ENCODE results near the gene PTPRZ1. TPM values are rescaled to one million over a fixed set of nuclear protein-coding genes. Genes with fewer than 3 reads are reported as not detected.

Gene PTPRZ1
- total and polyA plus RNA-seq, 4 experiments from 2014 or later = not detected

DNA sequence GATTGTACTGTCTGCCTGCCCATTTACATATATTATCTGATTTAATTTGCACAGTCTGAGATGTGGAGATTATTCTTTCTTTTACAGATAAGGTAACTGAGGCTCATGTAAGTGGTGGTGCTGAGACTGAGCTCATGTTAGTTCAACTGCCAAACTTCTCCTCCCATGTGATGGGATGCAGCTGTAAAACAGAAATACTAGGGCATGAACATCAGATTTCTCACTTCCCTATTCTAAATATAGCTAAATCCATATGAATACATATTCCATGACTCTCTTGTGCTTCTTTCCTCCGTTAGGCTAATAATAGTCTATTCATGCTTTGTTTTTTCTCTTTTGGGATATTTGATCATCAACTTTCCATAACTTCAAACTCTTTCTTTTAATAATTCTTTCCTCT lies 84.7 kb downstream of the PTPRZ1 start:
- H3K27ac Mint-ChIP-seq = no peak overlapping the region
- no peaks in the 10 kb centered on the region for H3K4me1 ChIP-seq (ENCODE audit: insufficient read depth, low read length)
- no peaks in the 10 kb centered on the region for H3K9me3 ChIP-seq (ENCODE audit: control insufficient read depth in 1 of 2, low read length in 2 of 2)
- DNase-seq = no peak
- H3K27me3 Mint-ChIP-seq = no peaks in the 10 kb centered on the region
- intact Hi-C loops (cut with micrococcal nuclease) = no loop called here
- H3K27me3 ChIP-seq (ENCODE audit: insufficient read depth, low read length) = no peaks in the 10 kb centered on the region
- H3K4me3 ChIP-seq (ENCODE audit: low read length in 2 of 2) = no peak overlapping the region
- H3K36me3 ChIP-seq (ENCODE audit: insufficient read depth, low read length) = no peaks in the 10 kb centered on the region
- no peaks in the 10 kb centered on the region for H3K36me3 Mint-ChIP-seq
- ChIA-PET CTCF (ENCODE audit: partially characterized antibody) (no interaction called here), POLR2A (ENCODE audit: partially characterized antibody) (no interaction called here)
- no peak overlapping the region for H3K27ac ChIP-seq (ENCODE audit: low read depth, low read length)
- H3K9me3 Mint-ChIP-seq = peaks cover 0 to 8% (median 0%) of the 10 kb centered on the region in 8 donors
- H3K4me1 Mint-ChIP-seq = no peaks in the 10 kb centered on the region
- H3K4me3 Mint-ChIP-seq = no peak overlapping the region

DNA sequence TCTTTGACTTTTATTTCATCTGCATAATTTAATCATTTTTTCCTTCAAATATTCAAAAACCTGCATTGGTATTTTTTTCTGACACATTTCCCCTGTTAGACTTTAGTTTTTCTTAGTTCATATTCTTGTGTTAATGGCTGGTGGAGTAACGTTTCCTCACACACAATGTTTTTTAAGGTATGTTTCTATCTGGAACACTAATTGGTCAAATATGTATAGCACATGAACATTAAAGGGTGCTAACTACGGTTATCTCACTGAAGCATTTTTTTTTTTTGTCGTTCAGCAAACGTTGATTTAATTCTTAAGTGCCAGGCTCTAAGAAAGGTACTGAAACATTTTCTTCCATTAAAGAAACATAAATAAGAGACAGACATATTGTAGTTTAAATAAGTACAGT lies 87.7 kb downstream of the PTPRZ1 start:
- intact Hi-C loops (cut with micrococcal nuclease) = no loop called here
- no peaks in the 10 kb centered on the region for H3K4me1 ChIP-seq (ENCODE audit: insufficient read depth, low read length)
- no peak overlapping the region for H3K27ac Mint-ChIP-seq
- no peaks in the 10 kb centered on the region for H3K4me1 Mint-ChIP-seq
- ChIA-PET CTCF (ENCODE audit: partially characterized antibody) (no interaction called here), POLR2A (ENCODE audit: partially characterized antibody) (no interaction called here)
- no peaks in the 10 kb centered on the region for H3K27me3 ChIP-seq (ENCODE audit: insufficient read depth, low read length)
- H3K27me3 Mint-ChIP-seq = no peaks in the 10 kb centered on the region
- no peak for DNase-seq
- H3K4me3 ChIP-seq (ENCODE audit: low read length in 2 of 2) = no peak overlapping the region
- H3K9me3 ChIP-seq (ENCODE audit: control insufficient read depth in 1 of 2, low read length in 2 of 2) = no peaks in the 10 kb centered on the region
- no peak overlapping the region for H3K27ac ChIP-seq (ENCODE audit: low read depth, low read length)
- no peak overlapping the region for H3K4me3 Mint-ChIP-seq
- peaks cover 0 to 8% (median 0%) of the 10 kb centered on the region in 8 donors for H3K9me3 Mint-ChIP-seq
- H3K36me3 ChIP-seq (ENCODE audit: insufficient read depth, low read length) = no peaks in the 10 kb centered on the region
- H3K36me3 Mint-ChIP-seq = no peaks in the 10 kb centered on the region

DNA sequence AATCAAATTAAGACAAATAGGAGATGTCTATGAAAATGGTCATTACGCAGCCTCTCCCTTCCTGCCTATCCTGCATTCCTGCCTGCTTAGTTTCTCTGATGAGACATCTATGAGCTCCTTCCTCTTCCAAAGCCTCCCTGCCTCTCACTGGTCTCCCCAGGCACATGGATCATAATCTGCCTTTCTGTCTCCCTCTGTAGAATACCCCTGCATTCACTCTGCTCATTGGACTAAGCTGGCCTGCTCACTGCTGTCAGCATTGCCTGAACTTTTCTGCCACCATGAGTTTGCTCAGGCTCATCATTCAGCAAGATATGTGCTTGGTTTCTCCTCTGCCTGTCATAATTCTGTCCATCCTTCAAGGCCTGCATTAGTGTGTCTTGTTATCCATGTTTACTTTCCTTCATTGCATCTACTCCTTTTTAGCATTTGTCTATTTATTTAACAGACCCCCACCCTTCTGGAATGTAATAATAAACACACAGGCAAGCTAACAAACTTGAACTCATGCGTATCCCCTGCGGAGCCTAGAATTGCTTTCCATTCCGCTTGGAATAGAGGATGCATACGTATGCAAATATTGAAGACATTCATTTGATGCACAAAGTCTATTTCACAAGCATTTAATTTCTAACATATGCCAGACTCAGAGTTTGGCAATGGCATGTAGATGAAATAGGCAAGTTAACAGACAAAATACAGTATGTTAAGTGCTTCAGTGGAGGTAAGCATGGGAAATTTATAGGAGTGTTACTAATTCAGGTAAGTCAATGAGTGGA lies 88.3 kb downstream of the PTPRZ1 start:
- H3K27ac ChIP-seq (ENCODE audit: low read depth, low read length) = no peak overlapping the region
- ChIA-PET POLR2A (ENCODE audit: partially characterized antibody) (no interaction called here), CTCF (ENCODE audit: partially characterized antibody) (no interaction called here)
- H3K27ac Mint-ChIP-seq = no peak overlapping the region
- no peaks in the 10 kb centered on the region for H3K27me3 Mint-ChIP-seq
- H3K9me3 Mint-ChIP-seq = peaks cover 0 to 8% (median 0%) of the 10 kb centered on the region in 8 donors
- intact Hi-C loops (cut with micrococcal nuclease) = no loop called here
- H3K4me1 Mint-ChIP-seq = no peaks in the 10 kb centered on the region
- H3K36me3 Mint-ChIP-seq = no peaks in the 10 kb centered on the region
- H3K27me3 ChIP-seq (ENCODE audit: insufficient read depth, low read length) = no peaks in the 10 kb centered on the region
- no peaks in the 10 kb centered on the region for H3K9me3 ChIP-seq (ENCODE audit: control insufficient read depth in 1 of 2, low read length in 2 of 2)
- no peaks in the 10 kb centered on the region for H3K36me3 ChIP-seq (ENCODE audit: insufficient read depth, low read length)
- no peaks in the 10 kb centered on the region for H3K4me1 ChIP-seq (ENCODE audit: insufficient read depth, low read length)
- H3K4me3 ChIP-seq (ENCODE audit: low read length in 2 of 2) = no peak overlapping the region
- DNase-seq = no peak
- H3K4me3 Mint-ChIP-seq = no peak overlapping the region

DNA sequence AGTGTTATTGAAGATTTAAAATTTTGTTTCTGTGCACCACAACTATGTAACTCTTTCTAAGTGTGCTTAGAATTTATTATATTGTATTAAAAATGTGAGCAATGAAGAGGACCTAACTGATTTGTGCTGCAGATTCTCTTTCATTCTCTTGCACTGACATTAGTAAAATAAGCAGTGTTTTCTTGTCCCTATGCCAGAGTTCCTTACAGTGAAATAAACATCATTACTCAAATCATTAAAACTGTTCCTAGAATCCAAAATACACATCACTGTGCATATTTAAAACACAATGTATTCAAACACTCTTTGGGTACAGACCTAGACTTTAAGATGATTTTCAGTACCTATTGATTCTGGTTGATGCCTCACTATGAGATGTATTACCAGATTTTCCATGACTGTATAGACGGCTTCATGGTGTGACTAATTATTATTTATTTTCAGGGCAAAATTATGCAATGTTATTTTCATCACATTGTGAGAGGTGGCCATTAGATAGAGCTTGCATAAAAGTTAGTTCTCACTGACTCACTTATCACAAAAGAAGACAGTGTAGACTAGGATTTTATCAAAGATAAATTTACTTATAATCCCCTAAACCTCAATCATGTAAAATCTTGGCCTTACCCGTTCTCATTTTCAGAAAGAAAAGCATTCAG lies 93.4 kb downstream of the PTPRZ1 start:
- DNase-seq = no peak
- Mint-ChIP-seq H3K4me1 (no peaks in the 10 kb centered on the region), H3K9me3 (peaks cover 0 to 4% (median 0%) of the 10 kb centered on the region in 8 donors), H3K27me3 (no peaks in the 10 kb centered on the region), H3K27ac (no peak overlapping the region), H3K36me3 (no peaks in the 10 kb centered on the region), H3K4me3 (no peak overlapping the region)
- intact Hi-C loops (cut with micrococcal nuclease) = no loop called here
- no peak overlapping the region for H3K4me3 ChIP-seq (ENCODE audit: low read length in 2 of 2)
- no peaks in the 10 kb centered on the region for H3K27me3 ChIP-seq (ENCODE audit: insufficient read depth, low read length)
- ChIA-PET CTCF (ENCODE audit: partially characterized antibody) (no interaction called here), POLR2A (ENCODE audit: partially characterized antibody) (no interaction called here)
- H3K9me3 ChIP-seq (ENCODE audit: control insufficient read depth in 1 of 2, low read length in 2 of 2) = no peaks in the 10 kb centered on the region
- H3K4me1 ChIP-seq (ENCODE audit: insufficient read depth, low read length) = no peaks in the 10 kb centered on the region
- H3K27ac ChIP-seq (ENCODE audit: low read depth, low read length) = no peak overlapping the region
- no peaks in the 10 kb centered on the region for H3K36me3 ChIP-seq (ENCODE audit: insufficient read depth, low read length)

DNA sequence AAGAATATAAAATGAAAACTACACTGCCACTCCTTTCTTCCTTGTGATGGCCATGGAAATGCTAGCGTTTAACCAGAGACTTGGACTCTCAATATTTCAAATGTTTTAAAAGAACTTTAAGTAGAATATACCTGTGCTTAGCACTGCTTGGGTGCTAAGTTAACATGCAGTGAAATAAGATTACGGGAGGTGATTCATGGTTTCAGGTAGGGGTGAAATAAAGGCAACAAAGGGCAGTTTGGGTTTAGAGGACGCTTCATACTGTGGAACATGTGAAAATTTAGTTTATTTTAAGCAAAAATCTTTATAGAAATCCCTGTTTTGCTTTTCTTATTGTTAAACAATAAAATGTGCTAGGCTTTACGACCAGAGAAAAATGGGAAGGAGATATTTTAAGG lies 94.0 kb downstream of the PTPRZ1 start:
- no peak overlapping the region for H3K4me3 ChIP-seq (ENCODE audit: low read length in 2 of 2)
- Mint-ChIP-seq H3K27ac (no peak overlapping the region), H3K36me3 (no peaks in the 10 kb centered on the region), H3K4me3 (no peak overlapping the region), H3K9me3 (peaks cover 0 to 4% (median 0%) of the 10 kb centered on the region in 8 donors), H3K4me1 (no peaks in the 10 kb centered on the region), H3K27me3 (no peaks in the 10 kb centered on the region)
- no peak for DNase-seq
- H3K9me3 ChIP-seq (ENCODE audit: control insufficient read depth in 1 of 2, low read length in 2 of 2) = no peaks in the 10 kb centered on the region
- intact Hi-C loops (cut with micrococcal nuclease) = no loop called here
- no peak overlapping the region for H3K27ac ChIP-seq (ENCODE audit: low read depth, low read length)
- ChIA-PET CTCF (ENCODE audit: partially characterized antibody) (no interaction called here), POLR2A (ENCODE audit: partially characterized antibody) (no interaction called here)
- H3K27me3 ChIP-seq (ENCODE audit: insufficient read depth, low read length) = no peaks in the 10 kb centered on the region
- H3K4me1 ChIP-seq (ENCODE audit: insufficient read depth, low read length) = no peaks in the 10 kb centered on the region
- no peaks in the 10 kb centered on the region for H3K36me3 ChIP-seq (ENCODE audit: insufficient read depth, low read length)

DNA sequence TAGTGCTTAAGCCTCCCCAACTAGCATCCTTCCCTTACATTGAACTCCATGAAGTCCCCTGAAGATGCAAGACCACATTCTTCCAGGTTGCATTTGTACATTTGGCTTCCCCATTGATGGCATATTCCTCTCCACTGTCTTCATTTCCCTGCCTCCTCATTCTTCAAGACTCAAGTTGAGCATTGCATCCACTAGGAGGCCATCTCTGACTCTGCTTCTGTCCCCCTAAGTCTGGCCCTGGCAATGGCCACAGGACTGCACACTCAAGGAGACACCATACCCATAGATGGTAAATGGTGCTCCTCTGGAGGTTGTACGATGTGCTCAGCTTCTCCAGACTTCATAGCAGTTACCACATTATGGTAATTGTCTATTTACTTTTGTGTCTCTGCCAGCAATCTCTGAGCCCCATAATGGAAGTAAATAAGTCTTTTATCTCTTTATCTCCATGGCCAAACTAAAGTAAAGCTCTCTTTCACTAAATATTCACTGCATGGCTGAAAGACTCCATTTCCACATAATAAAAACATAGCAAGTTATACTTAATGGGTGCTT lies 112.6 kb downstream of the PTPRZ1 start:
- no peaks in the 10 kb centered on the region for H3K27me3 ChIP-seq (ENCODE audit: insufficient read depth, low read length)
- Mint-ChIP-seq H3K9me3 (peaks cover 0 to 4% (median 0%) of the 10 kb centered on the region in 8 donors), H3K27ac (no peak overlapping the region), H3K27me3 (peaks cover 0 to 1% of the 10 kb centered on the region in 2 donors), H3K36me3 (no peaks in the 10 kb centered on the region), H3K4me1 (no peaks in the 10 kb centered on the region), H3K4me3 (no peak overlapping the region)
- CTCF ChIA-PET (ENCODE audit: partially characterized antibody) = interaction anchor here (1.2 kb wide), 2 partner anchors 9 to 14 kb away, joined by 4 read pairs; no protein-coding TSS in a partner anchor
- intact Hi-C loops (cut with micrococcal nuclease) = no loop called here
- no peak overlapping the region for H3K4me3 ChIP-seq (ENCODE audit: low read length in 2 of 2)
- POLR2A ChIA-PET (ENCODE audit: partially characterized antibody) = no interaction called here
- DNase-seq = no peak
- H3K27ac ChIP-seq (ENCODE audit: low read depth, low read length) = no peak overlapping the region
- H3K36me3 ChIP-seq (ENCODE audit: insufficient read depth, low read length) = no peaks in the 10 kb centered on the region
- no peaks in the 10 kb centered on the region for H3K4me1 ChIP-seq (ENCODE audit: insufficient read depth, low read length)
- H3K9me3 ChIP-seq (ENCODE audit: control insufficient read depth in 1 of 2, low read length in 2 of 2) = no peaks in the 10 kb centered on the region

DNA sequence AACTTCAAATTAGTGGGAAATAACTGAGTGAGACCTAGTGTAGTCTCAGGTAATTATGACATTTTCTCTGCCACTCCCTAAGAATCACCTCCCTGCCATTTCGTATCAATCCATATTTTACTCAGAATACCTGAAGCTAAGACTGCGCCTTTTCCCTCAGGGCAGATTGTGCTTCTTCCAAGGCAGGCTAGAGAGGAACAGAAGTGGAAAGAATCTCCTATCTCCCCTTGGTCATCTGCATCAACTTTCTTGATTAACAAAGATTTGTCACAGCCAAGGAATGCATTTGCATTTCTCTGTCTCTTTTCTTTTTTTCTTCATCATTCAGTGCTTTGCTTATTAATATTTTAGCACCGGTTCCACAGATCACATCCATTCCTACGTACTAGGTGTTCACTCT lies 119.1 kb downstream of the PTPRZ1 start:
- Mint-ChIP-seq H3K36me3 (no peaks in the 10 kb centered on the region), H3K4me1 (no peaks in the 10 kb centered on the region), H3K27me3 (peaks cover 0 to under 1% of the 10 kb centered on the region in 2 donors), H3K27ac (no peak overlapping the region), H3K9me3 (no peaks in the 10 kb centered on the region), H3K4me3 (no peak overlapping the region)
- no peaks in the 10 kb centered on the region for H3K4me1 ChIP-seq (ENCODE audit: insufficient read depth, low read length)
- no peaks in the 10 kb centered on the region for H3K27me3 ChIP-seq (ENCODE audit: insufficient read depth, low read length)
- ChIA-PET POLR2A (ENCODE audit: partially characterized antibody) (no interaction called here), CTCF (ENCODE audit: partially characterized antibody) (no interaction called here)
- H3K9me3 ChIP-seq (ENCODE audit: control insufficient read depth in 1 of 2, low read length in 2 of 2) = no peaks in the 10 kb centered on the region
- H3K4me3 ChIP-seq (ENCODE audit: low read length in 2 of 2) = no peak overlapping the region
- intact Hi-C loops (cut with micrococcal nuclease) = no loop called here
- H3K27ac ChIP-seq (ENCODE audit: low read depth, low read length) = no peak overlapping the region
- no peak for DNase-seq
- no peaks in the 10 kb centered on the region for H3K36me3 ChIP-seq (ENCODE audit: insufficient read depth, low read length)
